ENCODE results near the gene FAM83C.

The FAM83C gene

DNA sequence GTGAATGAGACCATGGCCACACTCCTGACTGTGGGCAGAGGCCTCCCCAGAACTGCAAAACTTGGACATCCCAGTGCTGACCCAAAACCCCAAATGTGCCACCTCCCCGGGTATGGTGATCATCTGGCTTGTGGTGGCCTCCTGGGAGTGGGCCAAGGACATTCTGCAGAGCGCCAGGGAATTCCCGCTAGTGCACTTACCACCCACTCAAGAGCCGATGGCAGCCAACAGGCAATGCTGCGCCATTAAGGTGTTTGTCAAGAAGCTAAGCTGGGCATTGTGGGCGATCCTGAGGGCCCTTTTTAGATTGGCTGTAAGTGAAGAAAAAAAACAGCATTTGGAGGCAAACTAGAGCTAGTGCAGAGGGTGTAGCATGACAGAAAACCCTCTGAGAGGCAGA, 56.3 kb downstream of the FAM83C start:
- DNase-seq (ENCODE audit: low read depth in 3 of 3): no peak
